ENCODE results near the gene CTBP2. TPM values are rescaled to one million over a fixed set of nuclear protein-coding genes. Genes with fewer than 3 reads are reported as not detected.

CTBP2 gene
- total RNA-seq, 4 donors from 2014 or later: 74.8 to 103 (median 79.2) TPM

DNA sequence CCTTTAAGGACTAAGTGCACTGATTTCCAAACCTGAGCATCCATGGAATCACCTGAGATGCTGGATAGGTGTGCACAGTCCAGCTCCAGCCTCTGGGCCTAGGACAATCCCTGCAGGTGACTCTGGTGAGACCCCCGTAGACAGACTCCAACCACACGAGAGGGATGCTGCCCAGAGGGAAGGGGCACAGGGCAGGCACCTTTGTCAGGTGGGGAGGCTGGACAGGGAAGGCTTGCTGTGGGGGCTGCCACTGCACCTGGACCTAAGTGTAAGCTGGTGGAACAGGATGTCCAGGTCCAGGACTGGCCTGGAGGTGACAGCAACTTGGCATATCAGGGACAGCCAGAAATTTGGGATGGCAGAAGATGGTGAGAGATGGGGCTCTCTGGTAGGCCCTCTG, 45.1 kb upstream of the CTBP2 start:
- TF ChIP-seq POLR2AphosphoS5 (IDR thresholded peaks at IDR 0.05) (no peak), CTCF (IDR thresholded peaks at IDR 0.05) (no peak), EP300 (IDR thresholded peaks at IDR 0.05) (no peak), POLR2A (IDR thresholded peaks at IDR 0.05) (no peak)
- no peaks in the 10 kb centered on the region for H3K27me3 ChIP-seq
- no peak overlapping the region for H3K4me3 ChIP-seq
- no peaks in the 10 kb centered on the region for H3K9me3 ChIP-seq
- ATAC-seq: no peak
- WGBS, 2 donors (ENCODE audit: low coverage in 1 of 2): no CpG with 5 or more reads among the region's 2 CpGs
- no peaks in the 10 kb centered on the region for H3K4me1 ChIP-seq
- no peak overlapping the region for H3K27ac ChIP-seq
- H3K36me3 ChIP-seq: no peaks in the 10 kb centered on the region

DNA sequence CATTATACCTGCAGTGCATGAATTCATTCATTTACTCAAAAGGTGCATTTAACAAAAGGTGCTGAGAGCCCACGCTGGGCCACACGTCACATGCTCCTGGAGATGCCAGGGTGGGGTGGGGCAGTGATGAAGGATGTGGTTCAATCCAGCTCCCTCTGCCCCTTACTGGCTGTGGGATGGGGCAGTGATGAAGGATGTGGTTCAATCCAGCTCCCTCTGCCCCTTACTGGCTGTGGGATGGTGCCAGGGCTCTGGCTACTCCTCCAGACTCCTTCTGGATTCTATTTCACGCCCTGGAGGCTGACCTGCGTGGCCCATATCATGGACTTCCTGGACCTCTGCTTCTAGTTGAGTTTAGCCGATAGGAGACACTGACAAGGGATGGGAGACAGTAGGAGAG, 44.0 kb upstream of the CTBP2 start:
- no peak for ATAC-seq
- Histone ChIP-seq H3K27me3 (no peaks in the 10 kb centered on the region), H3K27ac (no peak overlapping the region), H3K9me3 (no peaks in the 10 kb centered on the region), H3K4me1 (no peaks in the 10 kb centered on the region), H3K4me3 (no peak overlapping the region), H3K36me3 (no peaks in the 10 kb centered on the region)
- WGBS, 2 donors (ENCODE audit: low coverage in 1 of 2): 88% methylated on average over 2 of the region's 5 CpGs; no CpG with 5 or more reads in 1 of the 2 donors
- TF ChIP-seq EP300 (IDR thresholded peaks at IDR 0.05): no peak
- no peak for TF ChIP-seq POLR2A (IDR thresholded peaks at IDR 0.05)
- no peak for TF ChIP-seq POLR2AphosphoS5 (IDR thresholded peaks at IDR 0.05)
- no peak for TF ChIP-seq CTCF (IDR thresholded peaks at IDR 0.05)

DNA sequence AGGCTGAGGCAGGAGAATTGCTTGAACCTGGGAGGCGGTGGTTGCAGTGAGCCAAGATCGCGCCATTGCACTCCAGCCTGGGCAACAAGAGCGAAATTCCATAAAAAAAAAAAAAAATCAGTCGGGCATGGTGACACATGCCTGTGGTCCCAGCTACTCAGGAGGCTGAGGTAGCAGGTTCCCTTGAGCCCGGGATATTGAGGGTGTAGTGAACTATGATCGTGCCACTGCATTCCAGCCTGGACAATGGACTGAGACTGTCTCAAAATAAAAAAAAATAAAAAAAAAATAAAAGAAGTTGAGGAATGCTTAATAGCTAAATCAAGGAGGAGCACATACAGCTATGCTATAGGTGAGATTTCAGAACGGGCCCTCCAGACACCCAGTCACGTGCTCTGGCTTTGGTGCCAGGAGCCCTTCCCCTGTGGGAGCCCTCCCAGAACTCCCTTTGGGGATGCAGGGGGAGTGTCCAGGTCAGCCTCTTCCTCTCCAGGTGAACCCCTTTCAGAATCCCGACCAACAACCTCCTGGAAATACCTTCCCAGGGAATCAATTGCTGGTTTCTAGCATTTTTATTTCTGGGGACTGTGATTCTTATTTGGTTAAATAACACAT, 42.9 kb upstream of the CTBP2 start:
- H3K4me3 ChIP-seq: no peak overlapping the region
- H3K27me3 ChIP-seq: no peaks in the 10 kb centered on the region
- no peaks in the 10 kb centered on the region for H3K9me3 ChIP-seq
- WGBS, 2 donors (ENCODE audit: low coverage in 1 of 2): 75 to 83% methylated on average over 3 to 9 of the region's 10 CpGs
- TF ChIP-seq POLR2A (IDR thresholded peaks at IDR 0.05) (no peak), EP300 (IDR thresholded peaks at IDR 0.05) (no peak), POLR2AphosphoS5 (IDR thresholded peaks at IDR 0.05) (no peak), CTCF (IDR thresholded peaks at IDR 0.05) (no peak)
- no peak for ATAC-seq
- no peaks in the 10 kb centered on the region for H3K4me1 ChIP-seq
- no peak overlapping the region for H3K27ac ChIP-seq
- H3K36me3 ChIP-seq: no peaks in the 10 kb centered on the region

DNA sequence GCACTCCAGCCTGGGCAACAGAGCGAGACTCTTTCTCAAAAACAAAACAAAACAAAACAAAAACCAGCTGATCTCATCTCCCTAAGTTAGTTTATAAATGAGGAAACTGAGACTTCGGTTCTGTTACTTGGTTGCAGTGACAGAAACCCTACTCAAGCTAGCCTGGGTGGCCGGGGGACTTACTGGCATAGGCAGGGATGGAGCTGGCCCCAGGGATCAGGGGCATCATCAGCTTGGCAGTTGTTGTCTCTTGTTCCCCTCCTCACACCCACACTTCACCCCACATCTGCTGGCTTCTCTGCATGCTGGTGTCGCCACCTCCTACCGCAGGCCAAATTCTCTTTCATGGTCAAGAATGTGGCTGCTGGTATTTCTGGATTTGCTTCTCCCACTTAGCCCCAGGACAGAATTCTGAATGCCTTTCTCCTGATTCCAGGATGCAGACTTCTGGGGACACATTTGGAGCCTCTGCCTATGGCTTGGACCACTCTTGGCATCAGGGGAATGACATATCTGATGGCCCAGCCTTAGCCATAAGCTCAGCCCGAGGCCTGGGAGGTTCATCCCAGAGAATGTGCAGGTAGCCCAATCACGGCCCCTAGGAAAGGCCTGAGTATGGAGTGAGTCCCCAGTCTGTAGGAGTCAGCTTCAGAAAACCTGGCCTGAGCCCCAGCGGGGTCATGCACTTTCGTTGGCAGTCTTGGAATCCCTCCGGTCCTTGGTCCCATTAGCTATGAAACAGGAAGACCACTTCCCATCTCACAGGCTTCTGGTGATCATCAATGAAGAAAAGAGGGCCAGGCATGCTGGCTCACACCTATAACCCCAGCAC, 41.6 kb upstream of the CTBP2 start:
- TF ChIP-seq POLR2A (IDR thresholded peaks at IDR 0.05) (no peak), POLR2AphosphoS5 (IDR thresholded peaks at IDR 0.05) (no peak), EP300 (IDR thresholded peaks at IDR 0.05) (no peak), CTCF (IDR thresholded peaks at IDR 0.05) (no peak)
- Histone ChIP-seq H3K27me3 (no peaks in the 10 kb centered on the region), H3K27ac (no peak overlapping the region), H3K4me1 (no peaks in the 10 kb centered on the region), H3K36me3 (no peaks in the 10 kb centered on the region), H3K9me3 (no peaks in the 10 kb centered on the region), H3K4me3 (no peak overlapping the region)
- WGBS, 2 donors (ENCODE audit: low coverage in 1 of 2): 89 to 92% methylated on average over 6 to 8 of the region's 10 CpGs
- no peak for ATAC-seq

DNA sequence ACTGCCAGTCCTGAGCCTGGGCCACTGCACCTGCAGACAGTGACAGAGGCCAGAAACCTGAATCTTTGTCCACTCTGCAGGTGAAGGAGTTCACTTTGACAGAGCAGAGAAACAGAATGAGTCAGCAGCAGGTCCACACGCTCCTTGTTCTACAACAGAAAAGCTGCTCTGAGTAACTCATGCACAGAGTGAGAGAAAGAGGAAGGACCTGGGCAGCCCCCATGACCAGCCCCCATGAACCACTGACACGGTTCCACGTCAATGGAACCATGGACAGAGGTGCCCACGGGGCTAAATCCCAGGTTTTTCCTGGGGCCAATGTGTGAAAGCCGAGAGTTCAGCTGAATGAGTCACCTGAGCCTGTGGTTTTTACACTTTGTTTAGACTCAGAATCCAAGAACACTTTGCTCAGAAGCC, 40.8 kb upstream of the CTBP2 start:
- Histone ChIP-seq H3K4me3 (no peak overlapping the region), H3K36me3 (no peaks in the 10 kb centered on the region), H3K4me1 (no peaks in the 10 kb centered on the region), H3K27ac (no peak overlapping the region), H3K9me3 (no peaks in the 10 kb centered on the region), H3K27me3 (no peaks in the 10 kb centered on the region)
- no peak for ATAC-seq
- TF ChIP-seq POLR2AphosphoS5 (IDR thresholded peaks at IDR 0.05) (no peak), CTCF (IDR thresholded peaks at IDR 0.05) (no peak), POLR2A (IDR thresholded peaks at IDR 0.05) (no peak), EP300 (IDR thresholded peaks at IDR 0.05) (no peak)
- WGBS, 2 donors (ENCODE audit: low coverage in 1 of 2): 40 to 70% methylated on average over 1 to 4 of the region's 5 CpGs

Data from gastroesophageal sphincter (tissue), 4 donors.